ENCODE data around the gene CLEC5A. TPM values are rescaled to one million over a fixed set of nuclear protein-coding genes. Genes with fewer than 3 reads are reported as not detected.

Gene CLEC5A
- total and polyA plus RNA-seq, 7 donors, result 0.04 to 1.2 (median 0.33) TPM; not detected in 1

GRCh38 chr7:141889321-141889720 lies 57.5 kb downstream of the CLEC5A start:
- no peak overlapping the region for H3K4me3 ChIP-seq
- intact Hi-C loops (cut with DNase I), result no loop called here
- H3K36me3 ChIP-seq (ENCODE audit: insufficient read depth in 1 of 2, low read depth in 1 of 2), result no peaks in the 10 kb centered on the region
- no peak for ATAC-seq
- H3K4me1 ChIP-seq, result no peaks in the 10 kb centered on the region
- WGBS, 3 donors, result 90 to 96% (median 93%) methylated on average over 1 of the region's 1 CpG
- H3K27me3 ChIP-seq (ENCODE audit: insufficient read depth in 3 of 3, low read length in 2 of 3), result no peaks in the 10 kb centered on the region
- no peak for TF ChIP-seq CTCF (IDR thresholded peaks at IDR 0.05)
- H3K9me3 ChIP-seq, result no peaks in the 10 kb centered on the region
- no peak for DNase-seq
- no peak overlapping the region for H3K27ac ChIP-seq

GRCh38 chr7:141884539-141885225 lies 62.1 kb downstream of the CLEC5A start:
- 80 to 87% (median 83%) methylated on average over 5 of the region's 5 CpGs for WGBS, 3 donors

GRCh38 chr7:141880960-141881359 lies 65.8 kb downstream of the CLEC5A start:
- DNase-seq (no peak), ATAC-seq (no peak)
- Histone ChIP-seq H3K4me1 (no peaks in the 10 kb centered on the region), H3K4me3 (no peak overlapping the region), H3K27ac (no peak overlapping the region), H3K27me3 (ENCODE audit: insufficient read depth in 3 of 3, low read length in 2 of 3) (no peaks in the 10 kb centered on the region), H3K36me3 (ENCODE audit: insufficient read depth in 1 of 2, low read depth in 1 of 2) (no peaks in the 10 kb centered on the region), H3K9me3 (no peaks in the 10 kb centered on the region)
- no peak for TF ChIP-seq CTCF (IDR thresholded peaks at IDR 0.05)
- 69 to 74% (median 69%) methylated on average over 5 of the region's 5 CpGs for WGBS, 3 donors
- intact Hi-C loops (cut with DNase I), result no loop called here

More at GRCh38 chr7:141884539-141885225, 62.1 kb downstream of the CLEC5A start:
- TF ChIP-seq CTCF (IDR thresholded peaks at IDR 0.05), result no peak
- H3K9me3 ChIP-seq, result no peaks in the 10 kb centered on the region
- H3K27me3 ChIP-seq (ENCODE audit: insufficient read depth in 3 of 3, low read length in 2 of 3), result no peaks in the 10 kb centered on the region
- H3K36me3 ChIP-seq (ENCODE audit: insufficient read depth in 1 of 2, low read depth in 1 of 2), result no peaks in the 10 kb centered on the region
- H3K4me3 ChIP-seq, result no peak overlapping the region
- H3K4me1 ChIP-seq, result no peaks in the 10 kb centered on the region
- intact Hi-C loops (cut with DNase I), result no loop called here
- no peak overlapping the region for H3K27ac ChIP-seq
- no peak for DNase-seq
- ATAC-seq, result no peak

- DNase-seq (no peak), ATAC-seq (no peak)
- H3K27me3 ChIP-seq (ENCODE audit: insufficient read depth in 3 of 3, low read length in 2 of 3), result no peaks in the 10 kb centered on the region
- intact Hi-C loops (cut with DNase I), result no loop called here
- TF ChIP-seq CTCF (IDR thresholded peaks at IDR 0.05), result no peak
- no peaks in the 10 kb centered on the region for H3K36me3 ChIP-seq (ENCODE audit: insufficient read depth in 1 of 2, low read depth in 1 of 2)
- H3K9me3 ChIP-seq, result peaks cover 3% of the 10 kb centered on the region
- no peak overlapping the region for H3K4me3 ChIP-seq
- H3K4me1 ChIP-seq, result no peaks in the 10 kb centered on the region
- 85 to 86% (median 86%) methylated on average over 3 of the region's 3 CpGs for WGBS, 3 donors
- no peak overlapping the region for H3K27ac ChIP-seq
These were observed 69.4 kb downstream of the CLEC5A start for GRCh38 chr7:141877365-141877764.

Other genes starting within 250 kb of the CLEC5A start
- 1 to 10 TPM; 4.4 to 5.7 (median 5.0) TPM for gene DENND11, start 244.8 kb downstream of the CLEC5A start, total RNA-seq
- gene DENND11, start 244.8 kb downstream of the CLEC5A start, polyA plus RNA-seq, result 1 to 10 TPM; 1.7 to 4.2 (median 2.3) TPM
- gene WEE2, start 238.6 kb downstream of the CLEC5A start, total RNA-seq, result not detected
- not detected for gene WEE2, start 238.6 kb downstream of the CLEC5A start, polyA plus RNA-seq
- 100 to 1,000 TPM in 1 of 4 donors, 10 to 100 TPM in 3; 61.3 to 112 (median 86.8) TPM for gene SSBP1, start 208.6 kb downstream of the CLEC5A start, total RNA-seq
- 100 to 1,000 TPM; 154 to 272 (median 214) TPM for gene SSBP1, start 208.6 kb downstream of the CLEC5A start, polyA plus RNA-seq
- under 1 TPM; 0.20 to 0.26 (median 0.25) TPM for gene TAS2R3, start 182.9 kb downstream of the CLEC5A start, total RNA-seq
- gene TAS2R3, start 182.9 kb downstream of the CLEC5A start, polyA plus RNA-seq, result under 1 TPM in 1 of 3 donors, not detected in 2; 0.08 TPM
- under 1 TPM; 0.15 to 0.60 (median 0.29) TPM for gene TAS2R4, start 170.3 kb downstream of the CLEC5A start, total RNA-seq
- under 1 TPM; 0.04 to 0.07 (median 0.04) TPM for gene TAS2R4, start 170.3 kb downstream of the CLEC5A start, polyA plus RNA-seq
- gene TAS2R5, start 156.8 kb downstream of the CLEC5A start, total RNA-seq, result under 1 TPM in 2 of 4 donors, not detected in 2; 0.32 to 0.66 TPM
- gene TAS2R5, start 156.8 kb downstream of the CLEC5A start, polyA plus RNA-seq, result under 1 TPM; 0.06 to 0.40 (median 0.21) TPM
- gene PRSS37, start 105.5 kb downstream of the CLEC5A start, total RNA-seq, result not detected
- gene PRSS37, start 105.5 kb downstream of the CLEC5A start, polyA plus RNA-seq, result not detected
- not detected for gene OR9A4, start 30.6 kb downstream of the CLEC5A start, total RNA-seq
- gene OR9A4, start 30.6 kb downstream of the CLEC5A start, polyA plus RNA-seq, result under 1 TPM in 1 of 3 donors, not detected in 2; 0.03 TPM
- not detected for gene TAS2R38, start 26.8 kb upstream of the CLEC5A start, total RNA-seq
- gene TAS2R38, start 26.8 kb upstream of the CLEC5A start, polyA plus RNA-seq, result not detected
- gene MGAM, start 48.9 kb upstream of the CLEC5A start, total RNA-seq, result under 1 TPM; 0.28 to 0.74 (median 0.55) TPM
- gene MGAM, start 48.9 kb upstream of the CLEC5A start, polyA plus RNA-seq, result under 1 TPM; 0.01 to 0.13 (median 0.03) TPM
- under 1 TPM in 1 of 4 donors, not detected in 3; 0.06 TPM for gene MGAM2, start 164.7 kb upstream of the CLEC5A start, total RNA-seq
- gene MGAM2, start 164.7 kb upstream of the CLEC5A start, polyA plus RNA-seq, result under 1 TPM in 1 of 3 donors, not detected in 2; 0.03 TPM